Measurements from ENCODE around the gene STAT5A. TPM values are rescaled to one million over a fixed set of nuclear protein-coding genes. Genes with fewer than 3 reads are reported as not detected.

STAT5A gene
- total RNA-seq, 1 donor: 35.5 TPM

DNA sequence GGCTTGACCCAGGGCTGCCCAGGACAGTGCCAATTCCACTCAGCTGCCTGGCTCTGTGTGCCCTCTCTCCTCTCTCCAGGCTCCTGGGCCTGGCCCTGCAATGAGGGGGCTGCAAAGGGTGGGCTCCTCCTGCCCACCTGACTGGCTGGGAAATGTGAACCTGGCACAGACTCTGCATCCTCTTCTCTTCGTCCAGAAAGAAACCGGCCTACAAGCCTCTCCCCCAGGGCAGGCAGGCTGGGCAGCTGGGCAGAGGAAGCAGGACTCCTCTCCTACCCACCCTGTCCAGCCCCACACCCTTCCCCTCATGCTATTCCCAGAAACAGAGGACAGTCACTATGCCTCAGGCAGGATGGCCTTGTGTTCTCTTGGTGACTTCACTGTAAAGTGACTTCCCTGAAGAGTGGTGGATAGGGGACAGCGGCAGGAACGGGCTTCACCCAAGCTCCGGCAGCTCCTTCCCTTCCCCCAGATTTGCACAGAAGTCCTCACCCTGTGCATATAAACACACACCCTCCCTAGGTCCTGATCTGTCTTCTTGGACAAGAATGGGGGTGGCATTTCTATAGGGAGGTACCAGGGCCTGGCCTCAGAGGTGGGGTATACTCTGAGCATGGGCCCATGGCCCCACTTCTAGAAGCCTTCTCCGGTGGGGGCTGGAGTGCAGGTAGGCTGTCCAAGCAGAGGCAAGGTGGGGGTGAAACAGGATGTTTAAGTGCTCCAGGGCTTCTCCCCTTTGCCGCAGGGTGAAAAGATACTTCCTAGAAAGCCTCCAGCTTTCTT is 4.9 kb upstream of the STAT5A start:
- H4K20me1 ChIP-seq (ENCODE audit: insufficient read depth, low read length): no peaks in the 10 kb centered on the region
- no peak overlapping the region for H2AFZ ChIP-seq (ENCODE audit: low read length)
- H3K36me3 ChIP-seq (ENCODE audit: insufficient read depth, low read length): no peaks in the 10 kb centered on the region
- H3K79me2 ChIP-seq (ENCODE audit: insufficient read depth, low read length): no peaks in the 10 kb centered on the region
- peak; percentile 81 for DNase-seq (ENCODE audit: insufficient read length, low spot score, missing footprints)
- H3K9me3 ChIP-seq (ENCODE audit: low read depth, low read length): no peaks in the 10 kb centered on the region
- no peak overlapping the region for H3K4me2 ChIP-seq (ENCODE audit: insufficient read depth, low read length)
- no peak overlapping the region for H3K4me3 ChIP-seq (ENCODE audit: insufficient read depth, low read length)
- H3K27ac ChIP-seq (ENCODE audit: low read depth, low read length): no peak overlapping the region
- peaks cover 16% of the 10 kb centered on the region for H3K4me1 ChIP-seq (ENCODE audit: insufficient read depth, low read length)
- TF ChIP-seq, protein P1, sequence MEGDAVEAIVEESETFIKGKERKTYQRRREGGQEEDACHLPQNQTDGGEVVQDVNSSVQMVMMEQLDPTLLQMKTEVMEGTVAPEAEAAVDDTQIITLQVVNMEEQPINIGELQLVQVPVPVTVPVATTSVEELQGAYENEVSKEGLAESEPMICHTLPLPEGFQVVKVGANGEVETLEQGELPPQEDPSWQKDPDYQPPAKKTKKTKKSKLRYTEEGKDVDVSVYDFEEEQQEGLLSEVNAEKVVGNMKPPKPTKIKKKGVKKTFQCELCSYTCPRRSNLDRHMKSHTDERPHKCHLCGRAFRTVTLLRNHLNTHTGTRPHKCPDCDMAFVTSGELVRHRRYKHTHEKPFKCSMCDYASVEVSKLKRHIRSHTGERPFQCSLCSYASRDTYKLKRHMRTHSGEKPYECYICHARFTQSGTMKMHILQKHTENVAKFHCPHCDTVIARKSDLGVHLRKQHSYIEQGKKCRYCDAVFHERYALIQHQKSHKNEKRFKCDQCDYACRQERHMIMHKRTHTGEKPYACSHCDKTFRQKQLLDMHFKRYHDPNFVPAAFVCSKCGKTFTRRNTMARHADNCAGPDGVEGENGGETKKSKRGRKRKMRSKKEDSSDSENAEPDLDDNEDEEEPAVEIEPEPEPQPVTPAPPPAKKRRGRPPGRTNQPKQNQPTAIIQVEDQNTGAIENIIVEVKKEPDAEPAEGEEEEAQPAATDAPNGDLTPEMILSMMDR (IDR thresholded peaks at IDR 0.05; ENCODE audit: extremely low read depth, low read depth, low read length): no peak
- no peaks in the 10 kb centered on the region for H3K27me3 ChIP-seq (ENCODE audit: insufficient read depth, low read length)

DNA sequence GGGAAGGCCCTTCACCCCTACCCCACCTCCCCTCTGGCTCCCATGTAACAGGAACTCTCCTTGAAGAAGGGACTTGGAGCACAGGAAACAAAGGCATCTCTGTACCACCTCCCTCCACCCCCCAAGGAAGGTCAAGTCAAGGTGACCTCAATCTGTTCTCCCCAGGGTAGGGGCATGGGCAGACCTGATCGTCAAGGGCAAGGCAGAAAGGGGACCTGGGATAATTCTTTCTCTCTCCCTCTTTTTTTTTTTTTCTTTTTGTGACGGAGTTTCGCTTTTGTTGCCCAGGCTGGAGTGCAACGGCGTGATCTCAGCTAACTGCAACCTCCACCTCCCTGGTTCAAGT is 4.3 kb upstream of the STAT5A start:
- Histone ChIP-seq H3K79me2 (ENCODE audit: insufficient read depth, low read length) (no peaks in the 10 kb centered on the region), H3K4me2 (ENCODE audit: insufficient read depth, low read length) (no peak overlapping the region), H3K27me3 (ENCODE audit: insufficient read depth, low read length) (no peaks in the 10 kb centered on the region), H3K9me3 (ENCODE audit: low read depth, low read length) (no peaks in the 10 kb centered on the region), H3K36me3 (ENCODE audit: insufficient read depth, low read length) (no peaks in the 10 kb centered on the region), H2AFZ (ENCODE audit: low read length) (no peak overlapping the region), H3K4me1 (ENCODE audit: insufficient read depth, low read length) (peaks cover 16% of the 10 kb centered on the region), H3K4me3 (ENCODE audit: insufficient read depth, low read length) (no peak overlapping the region), H3K27ac (ENCODE audit: low read depth, low read length) (no peak overlapping the region), H4K20me1 (ENCODE audit: insufficient read depth, low read length) (no peaks in the 10 kb centered on the region)
- TF ChIP-seq, protein P1 (IDR thresholded peaks at IDR 0.05; ENCODE audit: extremely low read depth, low read depth, low read length): no peak
- DNase-seq (ENCODE audit: insufficient read length, low spot score, missing footprints): peak; percentile 41

DNA sequence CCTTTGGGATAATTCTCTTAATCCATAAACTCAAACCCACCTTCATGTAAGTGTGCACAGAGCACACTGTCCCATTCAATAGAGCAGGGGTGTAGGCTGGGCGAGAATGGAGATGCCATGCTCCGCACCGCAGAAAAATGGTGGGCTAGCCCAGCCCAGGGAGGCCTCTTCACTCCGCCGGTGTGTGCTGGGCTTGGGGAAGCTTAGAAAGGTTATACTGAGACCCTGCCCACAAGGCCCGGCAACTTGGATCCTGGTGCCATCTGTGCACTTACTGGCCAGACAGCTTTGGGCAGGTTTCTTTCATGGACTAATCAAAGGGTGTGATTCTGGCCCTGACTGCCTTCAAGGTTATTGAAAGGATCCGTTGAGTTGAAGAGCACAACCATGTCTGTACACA is 3.7 kb upstream of the STAT5A start:
- H4K20me1 ChIP-seq (ENCODE audit: insufficient read depth, low read length): no peaks in the 10 kb centered on the region
- no peaks in the 10 kb centered on the region for H3K27me3 ChIP-seq (ENCODE audit: insufficient read depth, low read length)
- no peaks in the 10 kb centered on the region for H3K79me2 ChIP-seq (ENCODE audit: insufficient read depth, low read length)
- no peak overlapping the region for H2AFZ ChIP-seq (ENCODE audit: low read length)
- H3K9me3 ChIP-seq (ENCODE audit: low read depth, low read length): no peaks in the 10 kb centered on the region
- no peak overlapping the region for H3K4me3 ChIP-seq (ENCODE audit: insufficient read depth, low read length)
- no peaks in the 10 kb centered on the region for H3K36me3 ChIP-seq (ENCODE audit: insufficient read depth, low read length)
- H3K4me2 ChIP-seq (ENCODE audit: insufficient read depth, low read length): no peak overlapping the region
- no peak for DNase-seq (ENCODE audit: insufficient read length, low spot score, missing footprints)
- TF ChIP-seq, protein P1 (IDR thresholded peaks at IDR 0.05; ENCODE audit: extremely low read depth, low read depth, low read length): no peak
- H3K4me1 ChIP-seq (ENCODE audit: insufficient read depth, low read length): peaks cover 16% of the 10 kb centered on the region
- no peak overlapping the region for H3K27ac ChIP-seq (ENCODE audit: low read depth, low read length)

DNA sequence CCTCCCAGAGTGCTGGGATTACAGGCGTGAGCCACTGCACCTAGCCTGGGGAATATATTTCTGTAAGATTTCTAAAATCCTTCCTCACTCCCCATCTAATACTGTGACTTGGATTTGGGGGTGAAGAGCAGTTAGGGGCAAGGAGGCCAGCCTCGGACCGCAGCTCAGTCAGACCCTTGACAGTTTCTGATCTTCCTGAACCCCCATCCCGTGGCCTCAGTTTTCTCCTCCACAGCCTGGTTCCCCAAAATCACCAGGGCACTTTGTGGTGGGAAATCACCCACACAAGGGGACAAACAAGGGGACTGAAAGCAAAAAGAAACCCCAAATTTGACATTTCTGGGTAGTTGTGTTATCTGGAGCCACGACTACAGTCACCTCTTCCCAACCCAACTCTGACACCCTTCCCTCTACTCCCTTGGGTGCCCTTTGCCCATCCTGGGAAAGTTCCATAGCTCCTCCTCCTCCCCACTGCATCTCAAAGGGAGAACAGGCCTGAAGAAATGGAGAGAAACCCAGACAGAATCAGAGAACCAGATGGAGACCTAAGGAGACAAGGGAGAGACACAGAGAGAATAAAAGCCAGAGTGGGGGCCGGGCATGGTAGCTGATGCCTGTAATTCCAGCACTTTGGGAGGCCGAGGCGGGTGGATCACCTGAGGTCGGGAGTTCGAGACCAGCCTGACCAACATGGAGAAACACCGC is 2.8 kb upstream of the STAT5A start:
- H3K36me3 ChIP-seq (ENCODE audit: insufficient read depth, low read length): no peaks in the 10 kb centered on the region
- TF ChIP-seq, protein P1 (IDR thresholded peaks at IDR 0.05; ENCODE audit: extremely low read depth, low read depth, low read length): no peak

More for the DNA sequence above, 2.8 kb upstream of the STAT5A start:
- no peak overlapping the region for H3K27ac ChIP-seq (ENCODE audit: low read depth, low read length)
- no peak overlapping the region for H2AFZ ChIP-seq (ENCODE audit: low read length)
- H3K4me2 ChIP-seq (ENCODE audit: insufficient read depth, low read length): no peak overlapping the region
- no peaks in the 10 kb centered on the region for H3K27me3 ChIP-seq (ENCODE audit: insufficient read depth, low read length)
- no peaks in the 10 kb centered on the region for H3K9me3 ChIP-seq (ENCODE audit: low read depth, low read length)
- H4K20me1 ChIP-seq (ENCODE audit: insufficient read depth, low read length): no peaks in the 10 kb centered on the region
- no peaks in the 10 kb centered on the region for H3K79me2 ChIP-seq (ENCODE audit: insufficient read depth, low read length)
- H3K4me3 ChIP-seq (ENCODE audit: insufficient read depth, low read length): no peak overlapping the region
- no peak for DNase-seq (ENCODE audit: insufficient read length, low spot score, missing footprints)
- H3K4me1 ChIP-seq (ENCODE audit: insufficient read depth, low read length): peaks cover 16% of the 10 kb centered on the region
